GM18517 (cell line): ENCODE results near the gene COX11.

ENCODE experiments used
- ATAC-seq: cut with Tn5 transposase; IDR thresholded peaks from one replicate; pipeline ENCODE4 v1.9.1; 2021; ENCODE audit warnings: mild to moderate bottlenecking, moderate library complexity; ENCODE audit not compliant: unreplicated experiment

COX11 gene

GRCh38 chr17:54968988-54969332, 506 bp upstream of the COX11 start:
- ATAC-seq: peak; percentile 35

DNA sequence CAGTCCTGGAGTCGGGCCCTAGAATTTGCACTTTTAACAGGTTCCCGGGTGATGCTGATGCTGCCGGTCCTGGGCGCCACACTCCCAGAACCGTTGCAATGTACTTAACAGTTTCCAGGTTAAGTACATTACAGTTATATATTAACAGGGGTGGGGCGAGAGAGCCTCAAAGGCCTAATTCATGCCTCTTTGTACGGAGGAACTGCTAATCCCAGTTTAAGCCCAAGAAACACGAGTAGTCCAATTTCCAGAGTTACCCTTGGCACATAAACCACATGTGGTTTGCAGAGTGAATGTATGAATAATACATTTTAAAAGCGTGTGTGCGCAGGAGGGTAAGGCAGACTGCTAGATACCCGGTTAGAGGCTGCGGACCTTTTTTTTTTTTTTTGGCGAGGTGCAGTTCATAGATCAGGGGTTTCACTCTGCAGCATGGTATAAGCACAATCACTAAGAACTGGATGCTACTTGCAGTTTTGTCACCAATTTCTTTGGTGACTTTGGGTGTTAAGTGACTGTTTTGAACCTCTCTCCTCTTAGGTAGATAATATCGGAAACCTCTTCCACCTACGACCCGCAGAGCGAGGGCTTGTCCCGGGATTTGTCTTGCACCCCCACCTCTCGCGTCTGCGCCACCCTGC, 713 bp downstream of the COX11 start:
- peak; percentile 39 for ATAC-seq

DNA sequence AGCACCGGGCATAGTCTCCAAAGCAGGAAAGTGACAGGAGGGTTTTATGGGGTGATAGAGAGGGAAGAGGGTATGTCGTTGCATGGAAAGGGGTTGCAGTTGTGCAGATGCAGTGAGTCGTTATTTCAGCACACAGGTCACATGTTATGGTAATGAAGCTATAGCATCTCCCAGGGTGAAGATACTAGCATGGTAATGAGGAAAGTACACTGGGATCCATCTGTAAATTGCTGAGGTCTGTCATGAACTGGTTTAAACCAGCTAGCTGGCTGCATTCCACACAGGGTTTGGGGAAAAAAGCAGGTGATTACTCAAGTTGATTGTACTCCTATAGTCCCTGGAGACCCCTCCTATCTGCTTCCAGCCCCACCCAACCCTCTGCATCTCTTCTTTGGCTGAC, 11.7 kb downstream of the COX11 start:
- ATAC-seq: no peak

DNA sequence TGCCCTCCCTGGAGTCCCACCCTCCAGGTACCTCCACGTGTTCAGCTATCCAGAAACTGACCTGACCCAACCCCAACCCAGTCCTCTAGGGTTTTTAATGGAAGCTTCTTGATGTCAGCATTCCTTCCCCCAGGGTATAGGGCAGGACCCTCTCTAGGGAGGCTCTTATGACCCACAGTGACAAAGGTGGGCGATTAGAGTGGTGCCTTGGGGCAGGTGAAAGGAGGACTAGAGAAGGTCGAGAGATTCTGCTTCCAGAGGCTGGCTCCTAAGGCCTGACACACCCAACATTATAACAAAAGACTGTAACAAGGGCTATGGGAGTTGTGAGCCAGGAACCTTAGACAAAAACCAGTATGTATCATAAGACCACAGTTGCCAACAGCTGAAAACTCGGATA, 17.2 kb downstream of the COX11 start:
- ATAC-seq: no peak

- no peak for ATAC-seq
Measured at GRCh38 chr17:54950116-54950515, 18.3 kb downstream of the COX11 start.

- no peak for ATAC-seq
Measured at GRCh38 chr17:54948380-54948779, 20.1 kb downstream of the COX11 start.

DNA sequence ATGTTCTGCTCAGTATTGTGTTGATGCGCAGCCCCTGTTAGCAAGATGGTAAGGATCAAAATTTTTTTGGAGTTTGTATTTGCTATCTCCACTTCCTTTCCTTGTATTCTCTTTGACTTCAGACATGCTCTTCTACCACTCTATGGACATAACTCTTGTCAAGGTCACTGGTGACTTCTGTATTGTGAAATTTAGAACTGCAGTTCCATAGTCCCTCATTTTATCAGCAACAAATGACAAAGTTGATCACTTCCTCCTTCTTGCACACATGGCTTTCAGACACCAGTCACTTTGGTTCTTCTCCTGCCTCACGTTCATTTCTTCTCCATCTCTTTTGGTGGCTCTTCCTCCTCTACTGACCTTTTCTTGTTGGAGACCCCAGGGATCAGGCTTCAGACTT, 21.1 kb downstream of the COX11 start:
- no peak for ATAC-seq

DNA sequence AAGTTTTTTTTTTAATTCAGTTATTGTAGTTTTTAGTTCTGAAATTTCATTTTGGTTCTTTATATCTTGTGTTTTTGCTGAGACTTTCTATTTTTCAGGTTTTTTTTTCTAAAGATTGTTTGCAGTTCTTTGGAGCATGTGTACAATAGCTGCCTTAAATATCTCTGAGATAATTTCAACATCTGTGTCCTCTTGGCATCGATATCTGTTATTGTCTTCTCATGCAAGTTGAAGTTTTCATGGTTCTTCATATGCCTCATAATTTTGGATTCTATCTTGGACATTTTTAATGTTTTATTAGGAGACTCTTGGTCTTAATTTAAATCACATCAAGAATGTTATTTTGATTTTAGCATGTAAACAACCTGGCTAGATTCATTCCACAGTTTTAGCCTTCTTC, 22.8 kb downstream of the COX11 start:
- no peak for ATAC-seq

- ATAC-seq: no peak
Measured at GRCh38 chr17:54945231-54945630, 23.2 kb downstream of the COX11 start.

DNA sequence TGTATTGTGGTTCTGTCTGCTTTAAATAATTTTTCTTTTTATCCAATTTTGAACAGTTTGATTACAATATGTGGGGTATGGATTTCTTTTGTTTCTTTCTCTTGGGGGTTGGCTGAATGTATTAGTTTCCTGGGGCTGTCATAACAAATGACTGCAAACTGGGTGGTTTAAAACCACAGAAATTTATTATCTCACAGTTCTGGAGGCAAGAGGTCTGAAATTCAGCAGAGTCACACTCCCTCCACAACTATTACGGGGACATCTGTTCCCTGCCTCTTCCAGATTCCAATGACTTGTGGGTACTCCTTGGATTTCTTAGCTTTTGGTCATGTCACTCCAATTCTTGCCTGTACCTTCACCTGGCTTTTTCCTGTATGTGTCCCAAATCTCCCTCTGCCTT, 23.7 kb downstream of the COX11 start:
- no peak for ATAC-seq

DNA sequence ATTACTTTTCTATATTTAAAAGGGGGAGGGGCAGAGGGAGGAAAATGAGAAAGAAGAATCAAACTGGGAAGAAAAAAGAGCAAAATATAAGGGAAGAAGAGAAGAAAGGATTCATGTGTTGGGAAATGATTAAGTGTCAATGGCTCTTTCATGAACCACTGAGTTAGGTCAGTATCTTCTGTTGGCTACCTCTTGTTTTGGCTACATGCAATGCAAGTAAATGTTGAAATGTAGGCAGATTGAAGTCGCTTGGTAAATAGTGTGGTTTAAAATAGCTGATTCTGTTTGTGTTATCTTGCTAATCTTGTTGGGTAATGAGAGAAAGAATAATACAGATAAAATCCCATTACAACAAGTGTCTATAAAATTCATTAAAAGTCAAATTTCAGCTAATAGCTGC, 27.2 kb downstream of the COX11 start:
- ATAC-seq: no peak

DNA sequence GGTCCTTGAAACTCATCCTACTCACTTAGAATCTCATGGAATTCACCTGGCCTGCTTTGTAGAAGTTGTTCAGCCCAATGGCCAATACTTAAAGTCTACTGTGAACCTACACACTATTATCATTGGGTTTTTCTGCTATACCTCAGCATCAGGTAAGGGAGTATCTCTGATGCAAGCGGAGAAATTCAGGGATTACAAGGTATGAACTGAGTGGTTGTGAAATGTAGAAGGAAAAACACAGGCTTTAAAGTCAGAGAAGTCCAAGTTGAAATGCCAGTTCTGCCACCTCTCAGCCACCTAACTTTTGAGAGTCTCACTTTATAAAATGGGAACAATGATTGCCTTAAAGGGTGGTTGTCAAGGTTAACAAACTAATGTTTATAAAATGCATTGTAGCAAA, 31.0 kb downstream of the COX11 start:
- ATAC-seq: no peak

DNA sequence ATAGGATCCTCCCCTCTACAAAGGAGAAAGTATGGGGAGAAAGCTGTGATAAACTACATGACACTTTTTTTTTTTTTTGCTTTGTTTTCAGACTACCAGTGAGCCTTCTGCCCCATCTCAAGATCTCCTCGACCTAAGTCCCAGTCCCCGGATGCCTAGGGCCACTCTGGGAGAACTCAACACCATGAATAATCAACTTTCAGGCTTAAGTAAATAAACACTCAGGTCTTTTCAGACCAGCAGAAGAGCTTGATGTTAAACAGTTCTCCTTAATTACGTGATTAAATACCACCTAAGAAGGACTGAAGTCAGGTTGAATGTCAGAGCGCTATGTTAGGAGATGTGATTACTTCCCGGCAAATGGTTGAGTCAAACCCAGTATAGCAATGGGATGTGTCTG, 31.4 kb downstream of the COX11 start:
- ATAC-seq: no peak

- no peak for ATAC-seq
Measured at GRCh38 chr17:54935471-54935870, 33.0 kb downstream of the COX11 start.

DNA sequence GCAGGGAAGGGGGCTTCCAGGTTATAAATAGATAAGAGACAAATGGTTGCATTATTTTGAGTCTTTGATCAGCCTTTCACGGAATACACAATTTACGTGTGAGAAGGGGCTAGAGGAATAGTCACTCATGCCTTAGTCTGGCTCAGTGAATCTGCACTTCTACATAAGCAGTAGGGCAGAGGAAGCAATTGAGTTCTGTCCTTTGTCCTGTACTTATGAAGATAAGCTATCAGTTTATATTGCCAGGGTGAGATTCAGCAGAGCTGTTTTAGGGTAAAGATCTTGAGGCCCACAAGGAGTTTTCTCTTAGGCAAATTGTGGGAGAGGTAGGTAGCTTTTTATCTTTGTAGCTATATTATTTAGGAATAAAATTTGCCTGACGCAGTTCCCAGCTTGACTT, 34.5 kb downstream of the COX11 start:
- ATAC-seq: no peak

DNA sequence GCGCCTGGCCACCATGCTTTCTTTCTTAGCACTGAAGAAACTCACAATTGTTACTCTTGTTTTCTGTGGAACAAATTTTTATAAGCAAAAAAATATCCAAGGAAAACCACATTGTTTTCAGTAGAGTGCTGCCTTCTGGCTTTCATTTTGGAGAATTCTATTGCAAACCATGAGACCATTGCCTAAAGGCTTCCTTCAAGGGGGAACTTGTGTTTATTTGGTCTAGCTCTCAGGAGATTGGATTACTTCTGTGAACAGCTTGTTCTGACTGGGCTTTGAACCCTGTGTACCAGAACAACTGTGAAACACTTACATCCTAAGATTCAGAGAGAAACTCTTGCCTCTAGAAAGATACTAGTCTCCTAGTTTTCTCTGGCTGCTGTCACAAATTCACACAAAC, 35.7 kb downstream of the COX11 start:
- no peak for ATAC-seq

- ATAC-seq: no peak
Measured at GRCh38 chr17:54927525-54927924, 40.9 kb downstream of the COX11 start.

DNA sequence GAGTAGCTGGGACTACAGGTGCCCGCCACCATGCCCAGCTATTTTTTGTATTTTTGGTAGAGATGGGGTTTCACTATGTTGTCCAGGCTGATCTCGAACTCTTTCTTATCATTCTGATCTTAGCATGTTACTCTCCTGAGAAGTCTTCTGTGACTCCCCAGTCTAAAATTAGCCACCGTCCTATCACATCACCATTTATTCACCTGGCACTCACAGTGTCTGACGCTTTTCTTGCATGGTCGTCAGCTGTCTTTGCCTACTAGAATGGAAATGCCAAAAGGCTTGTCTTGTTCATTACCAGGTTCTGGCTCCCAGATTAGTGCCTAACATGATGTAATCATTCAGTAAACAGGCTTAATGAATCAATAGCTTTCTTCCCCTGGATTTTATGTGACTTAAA, 44.0 kb downstream of the COX11 start:
- no peak for ATAC-seq

GRCh38 chr17:54920819-54921218, 47.6 kb downstream of the COX11 start:
- ATAC-seq: no peak

- no peak for ATAC-seq
Measured at GRCh38 chr17:54919425-54919824, 49.0 kb downstream of the COX11 start.

DNA sequence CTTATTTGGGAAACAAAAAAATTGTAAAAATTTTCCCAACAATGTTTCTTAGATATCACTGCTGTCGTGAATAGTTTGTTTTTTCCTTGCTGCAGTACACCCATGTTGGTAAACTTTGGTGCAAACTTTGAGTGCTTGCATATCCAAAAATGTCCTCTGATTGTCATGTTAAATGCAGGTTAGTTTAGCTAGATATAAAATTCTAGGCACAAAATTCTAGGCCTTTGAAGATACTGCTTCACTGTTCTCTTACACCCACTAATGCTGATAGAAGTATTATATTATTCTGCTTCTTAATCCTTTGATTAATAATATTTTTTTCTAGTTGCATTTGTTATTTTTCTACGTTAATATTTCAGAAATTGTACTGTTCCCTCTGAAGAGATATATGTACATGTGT, 51.7 kb downstream of the COX11 start:
- no peak for ATAC-seq
